Hippocampal formation (tissue), 2 donors: Measurements from ENCODE around the gene JMJD6.

Experiments
- DNase-seq, 2 donors: peaks; one replicate each; lab custom pipeline; 2025; lab: John Stamatoyannopoulos, UW

JMJD6 gene

DNA sequence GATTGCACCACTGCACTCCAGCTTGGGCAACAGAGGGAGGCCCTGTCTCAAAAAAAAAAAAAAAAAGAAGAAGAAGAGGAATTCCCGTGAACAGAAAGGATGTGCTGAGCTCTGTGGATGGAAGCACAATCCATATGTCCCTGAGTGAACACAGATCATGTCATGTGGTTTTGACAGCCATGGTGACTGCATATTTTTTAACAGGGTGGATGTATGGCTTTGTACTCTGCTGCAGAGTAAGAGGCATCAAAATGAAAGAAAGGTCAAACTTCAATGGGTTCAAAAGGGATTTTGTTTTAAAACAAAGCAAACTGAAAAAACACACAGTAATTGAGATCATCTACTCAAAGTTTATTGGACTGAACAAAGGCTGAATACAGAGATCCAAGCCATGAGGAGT is 47.2 kb downstream of the JMJD6 start:
- DNase-seq: no peak

- no peak for DNase-seq
These were observed 48.1 kb downstream of the JMJD6 start for GRCh38 chr17:76678330-76678729.

- DNase-seq: no peak
These were observed 49.0 kb downstream of the JMJD6 start for GRCh38 chr17:76677406-76677805.

DNA sequence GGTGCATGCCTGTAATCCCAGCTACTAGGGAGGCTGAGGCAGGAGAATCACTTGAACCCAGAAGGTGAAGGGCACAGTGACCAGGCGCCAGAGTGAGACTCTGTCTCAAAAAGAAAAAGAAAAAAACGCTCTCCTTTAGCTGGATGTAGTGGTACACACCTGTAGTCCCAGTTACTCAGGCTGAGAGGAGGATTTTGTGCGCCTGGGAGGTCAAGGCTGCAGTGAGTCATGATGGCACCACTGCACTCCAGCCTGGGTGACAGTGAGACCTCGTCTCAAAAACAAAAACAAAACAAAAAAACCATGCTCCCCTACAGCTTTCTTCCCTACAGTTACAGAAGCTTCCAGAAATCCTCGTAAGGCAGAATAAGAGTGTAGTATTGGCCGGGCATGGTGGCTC is 49.8 kb downstream of the JMJD6 start:
- no peak for DNase-seq

GRCh38 chr17:76675648-76676047 is 50.8 kb downstream of the JMJD6 start:
- DNase-seq: no peak

DNA sequence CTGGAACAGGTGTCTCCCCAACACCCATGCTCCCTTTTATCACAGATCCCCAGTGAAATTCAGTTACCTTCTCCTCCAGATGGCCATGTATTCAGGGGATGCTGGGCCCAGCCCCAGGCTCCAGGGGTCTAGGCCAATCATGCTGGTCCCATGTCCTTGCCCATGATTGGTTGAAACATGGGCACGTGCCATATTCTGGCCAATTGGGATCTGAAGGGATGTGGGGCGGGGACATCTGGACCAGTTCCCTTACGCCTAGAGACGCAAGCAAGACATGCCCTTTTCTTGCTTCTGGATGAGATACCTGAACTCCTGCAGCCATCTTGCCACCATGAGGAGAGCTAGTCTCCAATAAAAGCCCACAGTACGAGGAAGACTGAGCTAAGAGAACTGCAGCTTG is 51.8 kb downstream of the JMJD6 start:
- DNase-seq: no peak

GRCh38 chr17:76673729-76674128 is 52.7 kb downstream of the JMJD6 start:
- DNase-seq: no peak

GRCh38 chr17:76672892-76673291 is 53.5 kb downstream of the JMJD6 start:
- DNase-seq: no peak

GRCh38 chr17:76672270-76672851 is 54.0 kb downstream of the JMJD6 start:
- DNase-seq: no peak

DNA sequence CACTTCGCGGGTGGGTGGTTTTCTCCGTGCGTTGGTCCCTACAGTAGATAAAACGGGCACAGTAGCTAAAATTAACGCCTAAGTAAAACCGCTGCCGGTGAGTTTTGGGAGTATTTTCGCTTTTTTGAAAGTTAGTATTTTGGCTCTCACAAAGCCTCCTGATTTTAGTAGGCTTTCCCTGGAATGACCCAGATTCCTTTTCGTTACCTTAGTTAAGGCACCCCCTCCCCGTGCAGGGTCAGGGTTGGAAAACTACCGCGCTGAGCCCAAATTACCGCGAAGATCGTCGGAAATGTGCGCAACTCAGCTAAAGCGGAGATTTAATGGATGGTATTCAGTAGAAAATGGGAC is 54.5 kb downstream of the JMJD6 start:
- no peak for DNase-seq

- peak; percentile 99 to 100 for DNase-seq
These were observed 55.1 kb downstream of the JMJD6 start for GRCh38 chr17:76671123-76671911.

DNA sequence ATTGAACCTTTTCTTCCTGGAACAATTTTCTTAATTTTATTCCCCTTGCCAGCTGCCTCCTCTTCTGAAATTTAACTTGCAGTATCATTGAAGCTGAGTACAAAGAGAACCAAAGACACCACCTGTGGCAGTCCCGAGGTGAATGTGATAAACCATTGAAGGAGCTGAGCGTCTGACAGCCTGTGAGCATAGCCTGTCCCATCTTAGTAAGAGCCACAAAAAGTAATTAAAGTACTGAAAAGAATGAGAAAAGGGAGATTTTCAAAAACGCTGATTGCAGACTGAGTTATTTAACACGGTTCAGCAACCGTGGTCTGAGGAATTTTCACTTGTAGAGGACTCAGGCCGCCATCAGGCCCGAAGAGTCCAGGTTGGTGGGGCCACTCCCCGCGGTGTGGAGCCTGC is 55.7 kb downstream of the JMJD6 start:
- DNase-seq: no peak

GRCh38 chr17:76670020-76670717 is 56.2 kb downstream of the JMJD6 start:
- no peak for DNase-seq
